Measurements from ENCODE around the gene SPATA1.

DNA sequence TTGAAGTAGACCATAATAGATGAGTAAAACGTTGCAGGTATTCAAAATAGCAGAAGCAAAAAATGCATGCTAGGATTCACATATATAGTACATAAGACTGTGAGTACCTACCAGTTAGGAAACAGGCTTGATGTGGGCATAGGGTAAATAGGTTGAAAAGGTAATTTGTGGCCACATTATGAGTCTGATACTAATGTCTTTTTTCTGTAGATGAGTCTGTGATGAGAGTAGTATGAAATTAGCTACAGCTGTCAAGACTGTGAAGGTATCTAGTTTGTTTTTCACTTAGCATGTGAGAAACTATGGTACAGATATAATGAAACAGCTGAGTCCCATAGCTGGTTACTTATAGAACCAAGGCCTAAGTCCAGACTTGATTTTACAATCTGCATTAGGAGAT lies 12.4 kb upstream of the SPATA1 start:
- TF ChIP-seq, protein P1, sequence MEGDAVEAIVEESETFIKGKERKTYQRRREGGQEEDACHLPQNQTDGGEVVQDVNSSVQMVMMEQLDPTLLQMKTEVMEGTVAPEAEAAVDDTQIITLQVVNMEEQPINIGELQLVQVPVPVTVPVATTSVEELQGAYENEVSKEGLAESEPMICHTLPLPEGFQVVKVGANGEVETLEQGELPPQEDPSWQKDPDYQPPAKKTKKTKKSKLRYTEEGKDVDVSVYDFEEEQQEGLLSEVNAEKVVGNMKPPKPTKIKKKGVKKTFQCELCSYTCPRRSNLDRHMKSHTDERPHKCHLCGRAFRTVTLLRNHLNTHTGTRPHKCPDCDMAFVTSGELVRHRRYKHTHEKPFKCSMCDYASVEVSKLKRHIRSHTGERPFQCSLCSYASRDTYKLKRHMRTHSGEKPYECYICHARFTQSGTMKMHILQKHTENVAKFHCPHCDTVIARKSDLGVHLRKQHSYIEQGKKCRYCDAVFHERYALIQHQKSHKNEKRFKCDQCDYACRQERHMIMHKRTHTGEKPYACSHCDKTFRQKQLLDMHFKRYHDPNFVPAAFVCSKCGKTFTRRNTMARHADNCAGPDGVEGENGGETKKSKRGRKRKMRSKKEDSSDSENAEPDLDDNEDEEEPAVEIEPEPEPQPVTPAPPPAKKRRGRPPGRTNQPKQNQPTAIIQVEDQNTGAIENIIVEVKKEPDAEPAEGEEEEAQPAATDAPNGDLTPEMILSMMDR (IDR thresholded peaks at IDR 0.05 in 4 of 5, conservative IDR thresholded peaks at IDR 0.05 in 1 of 5) = no peak
- TF ChIP-seq POLR2A (IDR thresholded peaks at IDR 0.05) = no peak

Measured in gastrocnemius medialis (tissue), 4 donors.